Measurements from ENCODE around the gene NOSTRIN. TPM values are rescaled to one million over a fixed set of nuclear protein-coding genes. Genes with fewer than 3 reads are reported as not detected.

NOSTRIN gene
- total RNA-seq: 10 to 100 TPM; 93.8 to 99.8 TPM
- 28.9 TPM for polyA plus RNA-seq (ENCODE audit: insufficient read depth, low read depth, low replicate concordance)
- long read RNA-seq, donor 1, partial matches to known transcripts: 0 of 5 reads
- long read RNA-seq, donor 1, other reads (novel, unspliced or antisense): 0 of 5 reads
- long read RNA-seq, donor 2, partial matches to known transcripts: 0 of 6 reads
- long read RNA-seq, donor 2, other reads (novel, unspliced or antisense): 0 of 6 reads

DNA sequence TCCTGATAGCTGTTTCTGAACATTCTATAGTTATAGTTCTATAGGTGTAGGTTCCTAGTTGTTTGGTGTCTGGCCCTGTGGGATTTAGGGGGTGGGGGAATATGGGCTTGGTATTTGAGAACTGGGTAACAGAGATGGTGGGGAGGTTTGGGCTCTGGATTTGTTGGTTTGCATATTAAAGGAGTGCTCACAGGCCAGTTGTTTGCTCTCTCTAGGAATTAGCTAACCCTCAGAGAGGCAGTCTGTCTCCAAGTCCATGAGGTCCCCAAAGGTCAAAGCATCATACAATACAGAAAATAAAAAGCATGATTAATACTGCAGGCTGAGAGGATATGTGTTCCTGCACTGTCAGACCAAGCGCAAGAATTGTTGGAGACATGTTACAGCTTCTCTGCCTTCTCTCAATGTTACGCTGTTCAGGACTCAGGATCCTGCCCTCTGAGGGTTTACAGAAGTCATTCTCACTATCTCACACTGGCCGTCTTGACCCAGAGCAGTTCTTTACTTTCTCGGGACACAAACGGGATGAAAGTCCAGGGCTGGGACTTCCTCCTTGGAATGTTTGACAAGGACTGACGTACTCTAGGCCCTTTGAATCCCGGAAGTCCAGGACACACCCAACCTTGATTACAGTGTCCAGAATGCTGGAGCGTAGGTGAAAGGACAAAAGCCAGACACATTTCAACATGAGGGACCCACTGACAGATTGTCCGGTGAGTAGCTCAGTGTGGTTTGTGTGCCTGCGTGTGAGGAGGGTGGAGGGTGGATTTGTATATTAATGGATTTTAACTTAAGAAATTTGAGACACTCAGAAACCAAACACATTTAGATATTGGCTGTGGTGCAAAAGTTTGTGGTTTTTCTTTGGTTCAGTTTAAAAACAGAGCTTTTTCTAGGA is at the start of gene NOSTRIN:
Gene NOSTRIN (plus strand): TSS at position 677 of the 898 bp plus-strand sequence. CDS start 10 bp downstream, at position 687.
- intact Hi-C loops (cut with DNase I; ENCODE audit: low total_unique reads): no loop called here
- peaks cover 3% of the 10 kb centered on the region for H3K4me1 ChIP-seq
- peak within 1 kb of the TSS; percentile 71 to 73 for H3K27ac ChIP-seq
- peak; percentile 61 for DNase-seq
- H3K36me3 ChIP-seq (ENCODE audit: low read depth, missing control alignments): no peaks in the 10 kb centered on the region
- TF ChIP-seq POLR2A (IDR thresholded peaks at IDR 0.05): no peak
- TF ChIP-seq, protein P1, sequence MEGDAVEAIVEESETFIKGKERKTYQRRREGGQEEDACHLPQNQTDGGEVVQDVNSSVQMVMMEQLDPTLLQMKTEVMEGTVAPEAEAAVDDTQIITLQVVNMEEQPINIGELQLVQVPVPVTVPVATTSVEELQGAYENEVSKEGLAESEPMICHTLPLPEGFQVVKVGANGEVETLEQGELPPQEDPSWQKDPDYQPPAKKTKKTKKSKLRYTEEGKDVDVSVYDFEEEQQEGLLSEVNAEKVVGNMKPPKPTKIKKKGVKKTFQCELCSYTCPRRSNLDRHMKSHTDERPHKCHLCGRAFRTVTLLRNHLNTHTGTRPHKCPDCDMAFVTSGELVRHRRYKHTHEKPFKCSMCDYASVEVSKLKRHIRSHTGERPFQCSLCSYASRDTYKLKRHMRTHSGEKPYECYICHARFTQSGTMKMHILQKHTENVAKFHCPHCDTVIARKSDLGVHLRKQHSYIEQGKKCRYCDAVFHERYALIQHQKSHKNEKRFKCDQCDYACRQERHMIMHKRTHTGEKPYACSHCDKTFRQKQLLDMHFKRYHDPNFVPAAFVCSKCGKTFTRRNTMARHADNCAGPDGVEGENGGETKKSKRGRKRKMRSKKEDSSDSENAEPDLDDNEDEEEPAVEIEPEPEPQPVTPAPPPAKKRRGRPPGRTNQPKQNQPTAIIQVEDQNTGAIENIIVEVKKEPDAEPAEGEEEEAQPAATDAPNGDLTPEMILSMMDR (IDR thresholded peaks at IDR 0.05): no peak
- H3K9me3 ChIP-seq: no peaks in the 10 kb centered on the region
- WGBS, 2 donors: 35% methylated on average over 10 of the region's 10 CpGs
- no peaks in the 10 kb centered on the region for H3K27me3 ChIP-seq
- H3K4me3 ChIP-seq: peak within 1 kb of the TSS; percentile 29 to 37

DNA sequence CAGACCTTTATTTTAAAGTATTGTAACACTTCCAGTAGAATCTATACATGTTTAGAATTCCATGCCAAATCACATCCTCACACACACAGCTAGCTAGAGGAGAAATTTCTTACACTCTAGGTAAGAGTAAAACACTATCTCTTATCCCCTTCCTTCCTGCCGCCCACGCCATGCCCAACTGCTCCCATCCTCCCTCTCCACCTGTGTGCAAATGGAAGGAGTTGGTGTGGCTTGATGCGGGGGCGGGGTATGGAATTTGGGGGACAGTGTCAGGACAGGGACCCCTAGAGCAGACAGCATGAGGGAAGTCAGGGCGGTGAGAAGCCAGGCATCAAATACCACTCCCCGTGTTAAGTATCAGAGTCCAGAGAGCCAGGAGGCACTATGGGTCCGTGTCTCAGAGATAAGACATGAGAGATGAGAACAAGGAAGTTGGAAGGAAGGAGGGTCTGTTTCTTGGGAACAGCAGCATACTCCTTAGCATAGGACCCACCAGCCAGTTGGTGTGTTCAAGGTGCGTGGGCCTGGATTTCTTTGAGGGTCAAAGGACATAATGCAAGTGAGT is 48.6 kb upstream of the NOSTRIN start:
- peaks cover 7% of the 10 kb centered on the region for H3K4me1 ChIP-seq
- TF ChIP-seq, protein P1 (IDR thresholded peaks at IDR 0.05): no peak
- no peak for TF ChIP-seq POLR2A (IDR thresholded peaks at IDR 0.05)
- intact Hi-C loops (cut with DNase I; ENCODE audit: low total_unique reads): no loop called here
- WGBS, 2 donors: 89% methylated on average over 8 of the region's 8 CpGs
- no peak overlapping the region for H3K27ac ChIP-seq
- DNase-seq: no peak
- no peaks in the 10 kb centered on the region for H3K9me3 ChIP-seq
- no peak overlapping the region for H3K4me3 ChIP-seq
- no peaks in the 10 kb centered on the region for H3K36me3 ChIP-seq (ENCODE audit: low read depth, missing control alignments)
- H3K27me3 ChIP-seq: no peaks in the 10 kb centered on the region

GRCh38 chr2:168757223-168757622 is 45.2 kb upstream of the NOSTRIN start:
- 53 to 76% methylated on average over 3 of the region's 3 CpGs for WGBS, 2 donors
- TF ChIP-seq, protein P1 (IDR thresholded peaks at IDR 0.05): no peak
- no peak for TF ChIP-seq POLR2A (IDR thresholded peaks at IDR 0.05)
- H3K36me3 ChIP-seq (ENCODE audit: low read depth, missing control alignments): no peaks in the 10 kb centered on the region
- no peak for DNase-seq
- no peaks in the 10 kb centered on the region for H3K4me1 ChIP-seq
- H3K4me3 ChIP-seq: no peak overlapping the region
- no peak overlapping the region for H3K27ac ChIP-seq
- no peaks in the 10 kb centered on the region for H3K9me3 ChIP-seq
- H3K27me3 ChIP-seq: no peaks in the 10 kb centered on the region
- intact Hi-C loops (cut with DNase I; ENCODE audit: low total_unique reads): no loop called here

DNA sequence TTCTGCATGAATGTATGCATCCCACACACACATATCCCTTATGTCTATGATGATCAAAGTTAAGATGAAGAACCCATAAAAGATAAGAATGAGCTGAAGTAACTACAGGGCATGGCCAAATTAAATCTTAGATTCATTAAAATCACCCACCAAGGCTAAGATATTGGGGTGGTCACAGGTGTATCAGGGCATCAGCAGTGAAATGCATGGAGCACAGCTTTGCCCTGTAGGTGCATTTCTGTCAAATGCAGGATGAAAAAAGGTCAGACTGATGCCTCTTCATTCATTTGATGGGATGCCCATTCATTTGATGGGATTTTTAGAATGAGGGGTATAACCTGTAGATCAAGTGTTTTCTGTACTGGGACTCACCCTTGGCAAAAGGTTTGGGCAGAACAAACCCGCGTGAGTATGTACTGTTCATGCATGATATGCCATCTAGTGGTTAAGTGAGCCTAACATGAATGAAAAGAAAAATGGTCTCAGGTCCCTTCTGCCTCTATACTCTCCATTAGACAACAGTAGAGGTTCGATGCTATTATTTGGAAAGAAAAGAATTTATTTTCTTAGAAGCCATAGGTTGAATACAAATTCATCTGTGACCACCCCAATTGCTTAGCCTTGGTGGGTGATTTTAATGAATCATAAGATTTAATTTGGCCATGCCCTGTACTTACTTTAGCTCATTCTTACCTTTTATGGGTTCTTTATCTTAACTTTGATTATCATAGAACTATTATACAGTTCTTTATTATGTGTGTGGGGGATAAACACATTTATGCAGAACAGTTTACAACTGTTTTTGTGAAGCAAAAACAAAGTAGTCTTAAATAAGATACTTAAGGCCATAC is 43.2 kb upstream of the NOSTRIN start:
- peak; percentile 38 for DNase-seq
- H3K4me1 ChIP-seq: no peaks in the 10 kb centered on the region
- H3K27me3 ChIP-seq: no peaks in the 10 kb centered on the region
- no peak overlapping the region for H3K27ac ChIP-seq
- WGBS, 2 donors: 31 to 32% methylated on average over 3 of the region's 3 CpGs
- TF ChIP-seq POLR2A (IDR thresholded peaks at IDR 0.05): no peak
- TF ChIP-seq, protein P1 (IDR thresholded peaks at IDR 0.05): peak; percentile 43 to 70 (median 62)
- no peaks in the 10 kb centered on the region for H3K9me3 ChIP-seq
- H3K4me3 ChIP-seq: no peak overlapping the region
- intact Hi-C loops (cut with DNase I; ENCODE audit: low total_unique reads): no loop called here
- H3K36me3 ChIP-seq (ENCODE audit: low read depth, missing control alignments): no peaks in the 10 kb centered on the region
